CD4-positive, alpha-beta T cell treated with Interleukin-15 for 1 hour (primary cell): Measurements from ENCODE around the gene PTRH1.
"Not testable (repeated sequence)": the region's sequence is repeated elsewhere in the genome, so short reads cannot be mapped to it uniquely, and the experiment has no call there.

Experiments
- DNase-seq: peaks from one replicate; pipeline ENCODE4 v3.0.0-alpha.2; 2020

PTRH1 gene, protein sequence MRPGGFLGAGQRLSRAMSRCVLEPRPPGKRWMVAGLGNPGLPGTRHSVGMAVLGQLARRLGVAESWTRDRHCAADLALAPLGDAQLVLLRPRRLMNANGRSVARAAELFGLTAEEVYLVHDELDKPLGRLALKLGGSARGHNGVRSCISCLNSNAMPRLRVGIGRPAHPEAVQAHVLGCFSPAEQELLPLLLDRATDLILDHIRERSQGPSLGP

GRCh38 chr9:127715470-127716337 is at the start of gene PTRH1, which contains the start of gene TTC16:
Gene PTRH1, minus strand, starts transcription at chr9:127715663. Its CDS starts 24 bp downstream, at chr9:127715639.
Gene TTC16, plus strand, starts transcription at chr9:127716079. Its CDS starts 67 bp downstream, at chr9:127716146.
- peak; percentile 94 for DNase-seq

DNA sequence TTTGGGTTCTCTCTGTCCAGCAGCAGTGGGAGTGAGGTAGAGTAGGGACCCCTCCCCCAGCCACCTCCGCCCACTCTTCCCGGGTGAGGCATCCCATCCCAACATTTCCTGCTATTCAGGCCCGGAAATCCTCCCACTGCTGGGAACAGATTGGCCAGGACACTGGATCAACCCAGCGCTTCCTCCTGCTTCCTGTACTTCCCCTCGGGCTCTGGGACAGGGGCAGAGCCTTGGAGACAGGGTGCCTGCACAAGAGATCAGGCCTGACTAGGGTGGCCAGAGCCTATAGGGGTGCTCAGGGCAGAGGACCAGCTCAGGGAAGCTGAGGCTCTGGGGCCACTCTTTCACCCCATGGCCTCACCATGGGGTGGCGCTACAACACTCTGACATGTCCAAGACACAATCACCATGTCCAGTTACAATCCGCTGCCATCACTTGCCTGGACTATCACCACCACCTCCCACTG is 48.5 kb upstream of the PTRH1 start:
- DNase-seq: peak; percentile 49

GRCh38 chr9:127762111-127762676 is 46.7 kb upstream of the PTRH1 start:
- DNase-seq: peak; percentile 33

- no peak for DNase-seq
Observed at GRCh38 chr9:127761491-127761956, 46.1 kb upstream of the PTRH1 start.

GRCh38 chr9:127761061-127761460 is 45.6 kb upstream of the PTRH1 start:
- no peak for DNase-seq

DNA sequence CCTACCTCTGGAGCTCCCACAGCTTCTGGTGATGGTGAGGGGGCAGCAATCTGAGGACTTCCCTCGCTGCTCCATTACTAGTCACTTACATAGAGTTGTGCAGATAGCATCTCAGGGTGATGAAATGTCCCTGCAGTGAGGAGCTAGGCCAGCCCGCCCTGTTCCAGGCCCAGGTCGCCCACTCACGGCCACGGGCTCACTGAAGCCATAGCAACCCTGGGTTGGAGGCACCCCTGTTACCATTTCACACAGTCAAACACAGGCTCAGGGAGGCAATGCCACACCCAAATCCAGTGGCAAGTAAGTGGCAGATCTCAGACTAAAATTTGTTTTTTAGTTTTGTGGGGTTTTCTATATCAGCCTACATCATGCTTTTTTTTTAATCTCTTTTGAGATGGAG is 43.4 kb upstream of the PTRH1 start:
- no peak for DNase-seq

GRCh38 chr9:127756776-127757175 is 41.3 kb upstream of the PTRH1 start:
- DNase-seq: not testable (repeated sequence)

GRCh38 chr9:127756233-127756632 is 40.8 kb upstream of the PTRH1 start:
- DNase-seq: no peak

GRCh38 chr9:127755061-127756060 is 39.9 kb upstream of the PTRH1 start:
- DNase-seq: no peak

DNA sequence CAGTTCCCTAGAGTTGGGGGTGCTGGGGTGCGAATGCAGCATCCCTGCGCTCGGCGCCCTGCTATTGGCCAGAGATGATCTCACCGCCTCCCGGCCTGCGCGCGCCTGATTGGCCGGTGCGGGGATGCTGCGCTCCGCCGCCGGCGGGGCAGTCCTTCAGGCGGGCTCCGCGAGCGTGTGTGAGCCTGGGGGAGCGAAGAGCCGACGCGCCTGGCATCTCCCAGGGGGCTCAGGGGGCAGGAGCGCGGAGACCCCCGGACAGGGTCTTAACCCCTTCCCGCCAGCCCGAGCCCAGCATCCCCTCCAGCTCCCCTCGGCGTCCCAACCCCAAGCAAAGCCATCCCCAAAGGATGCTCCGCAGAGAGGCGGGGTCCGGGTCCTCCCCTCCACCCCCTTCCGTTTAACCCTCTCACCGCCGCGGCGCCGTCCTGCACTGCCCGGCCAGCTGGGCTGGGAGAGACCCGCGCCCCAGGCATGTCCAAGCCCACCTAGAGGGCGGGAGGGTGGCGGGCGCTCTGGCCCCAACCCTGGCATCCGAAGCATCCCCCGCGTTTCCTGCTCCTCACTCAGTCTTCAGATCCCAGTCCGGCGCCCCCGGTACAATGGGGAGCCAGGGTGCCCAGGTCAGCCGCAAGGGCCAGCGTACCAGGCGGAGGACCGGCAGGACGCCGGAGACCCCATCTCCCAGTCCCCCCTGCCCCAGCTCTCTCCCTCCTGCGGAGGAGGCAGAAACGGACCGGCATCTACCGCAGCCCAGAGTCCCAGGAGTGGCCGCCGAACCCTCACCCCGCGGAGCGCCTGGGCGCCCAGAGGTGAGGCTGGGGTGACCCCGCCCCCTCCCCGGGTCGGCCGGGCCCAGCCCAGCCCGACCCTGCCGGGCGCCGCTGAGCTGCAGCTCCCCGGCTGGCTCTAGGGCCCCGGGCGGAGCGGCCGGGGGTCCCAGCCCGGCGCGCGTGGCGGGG is 38.9 kb upstream of the PTRH1 start:
- no peak for DNase-seq

- DNase-seq: no peak
Observed at GRCh38 chr9:127753622-127754021, 38.2 kb upstream of the PTRH1 start.

DNA sequence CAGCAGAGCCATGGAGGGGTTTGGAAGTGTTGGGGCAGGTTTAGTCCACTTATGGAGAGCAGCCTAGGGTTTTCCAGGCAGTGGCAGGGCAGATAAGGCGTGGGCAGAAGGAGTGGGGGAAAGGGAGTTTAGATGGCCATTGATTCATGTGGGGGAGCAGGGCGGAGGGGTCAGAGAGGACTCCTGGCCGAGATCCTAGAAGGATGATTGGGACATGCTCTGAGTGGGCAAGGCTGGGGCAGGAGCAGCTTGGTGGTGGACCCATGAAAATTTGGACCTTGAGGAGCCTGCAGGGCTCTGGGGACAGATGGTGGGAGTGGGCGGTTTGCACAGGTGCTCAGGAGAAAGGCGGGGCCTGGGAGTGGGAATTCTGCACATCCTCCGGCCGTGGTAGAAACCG is 37.7 kb upstream of the PTRH1 start:
- DNase-seq: no peak

GRCh38 chr9:127751269-127752054 is 36.0 kb upstream of the PTRH1 start:
- DNase-seq: no peak

DNA sequence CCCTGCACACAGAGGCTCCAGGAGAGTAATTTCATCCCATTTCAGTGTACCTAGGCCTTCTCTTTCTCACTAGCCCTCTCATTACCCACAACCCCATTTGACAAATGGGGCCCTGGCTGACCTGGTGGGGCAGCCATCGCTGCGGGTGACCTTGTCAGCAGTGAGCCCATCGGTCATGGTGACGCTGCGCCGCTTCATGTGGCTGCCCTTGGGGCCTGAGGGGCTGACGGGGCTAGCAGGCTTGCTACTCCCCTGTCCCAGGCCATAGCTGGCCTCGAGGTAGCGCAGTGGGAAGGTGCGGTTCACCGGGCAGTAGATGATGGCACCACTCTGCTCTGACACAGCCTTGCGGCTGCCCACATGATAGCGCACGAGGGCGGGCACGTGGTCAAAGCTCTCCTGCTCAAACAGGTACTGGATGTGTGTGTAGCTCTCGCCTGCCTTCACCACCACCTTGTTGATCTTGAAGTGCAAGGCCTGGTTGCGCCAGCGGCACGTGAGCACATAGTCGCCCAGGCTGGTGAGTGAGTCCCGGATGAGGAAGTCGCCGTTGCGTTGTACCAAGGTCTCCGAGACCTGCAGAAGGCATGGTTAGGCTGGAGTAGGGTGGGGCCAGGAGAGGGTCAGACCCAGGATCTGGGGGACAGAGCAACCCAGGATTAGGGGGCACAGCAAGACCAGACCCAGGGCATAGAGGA is 33.8 kb upstream of the PTRH1 start:
- no peak for DNase-seq

DNA sequence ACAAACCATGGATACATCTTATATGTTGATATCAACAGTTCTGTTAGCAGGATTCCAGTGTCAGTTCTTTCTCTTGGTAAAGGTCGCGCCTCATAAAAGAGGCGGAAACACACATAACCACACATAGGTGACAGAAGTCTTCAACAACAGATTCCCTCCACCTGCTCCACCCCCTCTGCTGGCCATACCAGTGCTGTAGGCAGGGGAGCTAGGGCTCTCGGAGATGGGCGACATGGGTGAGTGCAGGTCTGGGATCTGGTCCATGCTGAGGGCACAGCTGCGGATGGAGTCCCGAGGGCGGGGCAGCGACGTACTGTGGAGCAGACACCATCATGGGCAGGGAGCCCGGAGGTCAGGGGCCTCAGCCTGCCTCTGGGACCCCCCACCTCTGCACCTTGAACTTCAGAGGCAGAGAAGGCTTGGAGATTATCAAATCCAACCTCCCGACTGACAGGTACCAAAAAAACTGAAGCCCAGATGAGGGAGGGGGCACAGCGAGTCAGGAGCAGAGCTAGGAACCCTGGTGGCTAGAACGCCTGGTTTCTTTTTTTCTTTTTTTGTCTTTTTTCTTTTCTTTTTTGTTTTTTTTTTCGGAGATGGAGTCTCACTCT is 31.6 kb upstream of the PTRH1 start:
- peak; percentile 50 for DNase-seq

- DNase-seq: no peak
Observed at GRCh38 chr9:127744398-127745110, 29.1 kb upstream of the PTRH1 start.

- DNase-seq: no peak
Observed at GRCh38 chr9:127742435-127743088, 27.1 kb upstream of the PTRH1 start.
